Esophagus squamous epithelium (tissue), 4 donors: ENCODE measurements around the gene GABBR2.

ENCODE experiments used
- CTCF ChIP-seq, 6 experiments: fragments of 450-650 bp in 4 of 6; fragments of 200-600 bp in 2 of 6; sonication (generic) in 2 of 6; IDR thresholded peaks; one replicate each; pipeline ENCODE4 v1.5.1; 2016 to 2019; ENCODE audit warnings: antibody characterized with exemption in 6 of 6, mild to moderate bottlenecking in 4 of 6, moderate library complexity in 4 of 6
- POLR2A ChIP-seq, 4 donors: fragments of 450-650 bp; IDR thresholded peaks; one replicate each; pipeline ENCODE4 v1.6.1; 2017; ENCODE audit warnings: antibody characterized with exemption in 4 of 4, mild to moderate bottlenecking in 4 of 4, moderate library complexity in 3 of 4

GRCh38 chr9:98360176-98360708, 348.5 kb downstream of the GABBR2 start:
- TF ChIP-seq CTCF (IDR thresholded peaks at IDR 0.05) (no peak), POLR2A (IDR thresholded peaks at IDR 0.05) (no peak)
